ENCODE measurements around the gene CDKN2C. TPM values are rescaled to one million over a fixed set of nuclear protein-coding genes. Genes with fewer than 3 reads are reported as not detected.

Gene CDKN2C
- total RNA-seq, 1 donor from 2014 or later = 2.4 TPM

DNA sequence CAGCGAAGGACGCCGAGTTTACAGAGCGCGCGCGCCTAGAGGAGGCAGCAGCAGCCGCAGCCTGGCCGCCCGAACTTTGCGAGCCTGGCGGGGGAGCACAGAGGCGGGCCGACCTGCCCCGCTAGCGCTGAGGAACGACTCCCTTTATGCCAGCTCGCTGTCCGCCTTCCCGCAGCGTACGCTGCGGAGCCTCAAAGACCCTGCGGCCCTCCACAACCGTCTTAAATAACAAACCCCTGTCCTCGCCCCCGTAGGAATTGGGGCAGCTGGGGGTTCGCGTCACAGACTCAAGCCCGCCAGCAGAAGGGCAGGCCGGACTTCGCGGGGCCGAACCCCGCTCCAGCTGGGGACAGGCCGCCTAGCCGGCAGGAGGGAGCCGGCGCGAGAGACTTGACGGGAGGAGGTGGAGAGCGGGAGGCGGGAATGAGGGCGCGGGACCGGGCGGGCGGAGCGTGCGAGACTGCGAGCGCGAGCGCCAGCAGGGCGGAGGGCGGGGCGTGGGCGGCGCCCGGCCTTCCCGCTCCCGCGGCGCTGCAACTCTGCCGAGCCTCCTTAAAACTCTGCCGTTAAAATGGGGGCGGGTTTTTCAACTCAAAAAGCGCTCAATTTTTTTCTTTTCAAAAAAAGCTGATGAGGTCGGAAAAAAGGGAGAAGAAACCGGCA lies 1.8 kb upstream of the CDKN2C start:
- Histone ChIP-seq H3K27ac (peak overlapping the region; percentile 95 to 98), H3K9me3 (no peaks in the 10 kb centered on the region), H3K36me3 (no peaks in the 10 kb centered on the region), H3K4me3 (peak overlapping the region; percentile 80 to 93), H3K27me3 (no peaks in the 10 kb centered on the region), H3K4me1 (no peaks in the 10 kb centered on the region)
- TF ChIP-seq, protein P1, sequence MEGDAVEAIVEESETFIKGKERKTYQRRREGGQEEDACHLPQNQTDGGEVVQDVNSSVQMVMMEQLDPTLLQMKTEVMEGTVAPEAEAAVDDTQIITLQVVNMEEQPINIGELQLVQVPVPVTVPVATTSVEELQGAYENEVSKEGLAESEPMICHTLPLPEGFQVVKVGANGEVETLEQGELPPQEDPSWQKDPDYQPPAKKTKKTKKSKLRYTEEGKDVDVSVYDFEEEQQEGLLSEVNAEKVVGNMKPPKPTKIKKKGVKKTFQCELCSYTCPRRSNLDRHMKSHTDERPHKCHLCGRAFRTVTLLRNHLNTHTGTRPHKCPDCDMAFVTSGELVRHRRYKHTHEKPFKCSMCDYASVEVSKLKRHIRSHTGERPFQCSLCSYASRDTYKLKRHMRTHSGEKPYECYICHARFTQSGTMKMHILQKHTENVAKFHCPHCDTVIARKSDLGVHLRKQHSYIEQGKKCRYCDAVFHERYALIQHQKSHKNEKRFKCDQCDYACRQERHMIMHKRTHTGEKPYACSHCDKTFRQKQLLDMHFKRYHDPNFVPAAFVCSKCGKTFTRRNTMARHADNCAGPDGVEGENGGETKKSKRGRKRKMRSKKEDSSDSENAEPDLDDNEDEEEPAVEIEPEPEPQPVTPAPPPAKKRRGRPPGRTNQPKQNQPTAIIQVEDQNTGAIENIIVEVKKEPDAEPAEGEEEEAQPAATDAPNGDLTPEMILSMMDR (IDR thresholded peaks at IDR 0.05) = peak; percentile 5 to 57 (median 38)
- intact Hi-C loops (cut with DNase I) = loop anchor here (1.0 to 10.0 kb wide), 6 partner anchors 8 to 1177 kb away; partner anchors contain the start of genes BTF3L4, FAF1, OSBPL9 and RNF11
- DNase-seq (ENCODE audit: low spot score in 2 of 2) = peak; percentile 40 to 93

DNA sequence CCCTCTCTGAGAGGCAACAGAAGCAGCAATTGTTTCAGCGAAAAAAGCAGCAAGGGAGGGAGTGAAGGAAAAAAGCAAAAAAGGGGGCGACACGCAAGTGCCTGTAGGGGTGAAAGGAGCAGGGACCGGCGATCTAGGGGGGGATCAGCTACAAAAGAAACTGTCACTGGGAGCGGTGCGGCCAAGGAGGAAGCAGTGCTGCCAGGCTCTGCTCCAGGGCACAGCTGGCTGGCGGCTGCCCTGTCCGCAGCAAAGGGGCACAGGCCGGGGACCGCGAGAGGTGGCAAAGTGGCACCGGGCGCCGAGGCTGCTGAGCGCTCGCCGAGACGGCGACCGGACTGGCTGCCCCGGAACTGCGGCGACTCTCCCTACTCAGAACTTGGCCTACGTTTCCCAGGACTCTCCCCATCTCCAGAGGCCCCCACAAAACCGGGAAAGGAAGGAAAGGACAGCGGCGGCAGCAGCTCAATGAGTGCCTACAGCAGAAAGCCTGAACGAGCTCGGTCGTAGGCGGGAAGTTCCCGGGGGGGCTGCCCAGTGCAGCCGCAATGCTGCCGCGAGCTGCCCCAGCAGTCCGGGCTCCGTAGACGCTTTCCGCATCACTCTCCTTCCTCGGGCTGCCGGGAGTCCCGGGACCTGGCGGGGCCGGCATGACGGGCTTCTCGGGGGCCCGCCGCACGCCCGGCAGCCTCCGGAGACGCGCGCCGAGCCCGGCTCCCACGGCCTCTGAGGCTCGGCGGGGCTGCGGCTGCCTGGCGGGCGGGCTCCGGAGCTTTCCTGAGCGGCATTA lies 1.0 kb upstream of the CDKN2C start:
- Histone ChIP-seq H3K36me3 (no peaks in the 10 kb centered on the region), H3K9me3 (no peaks in the 10 kb centered on the region), H3K4me3 (peak overlapping the region; percentile 80 to 93), H3K27ac (peak overlapping the region; percentile 95 to 98), H3K4me1 (no peaks in the 10 kb centered on the region), H3K27me3 (no peaks in the 10 kb centered on the region)
- TF ChIP-seq, protein P1 (IDR thresholded peaks at IDR 0.05) = no peak
- DNase-seq (ENCODE audit: low spot score in 2 of 2) = peak in 1 of 2 donors; percentile 72
- intact Hi-C loops (cut with DNase I) = loop anchor here (1.0 to 10.0 kb wide), 7 partner anchors 9 to 1176 kb away; partner anchors contain the start of genes BTF3L4, FAF1, OSBPL9 and RNF11

DNA sequence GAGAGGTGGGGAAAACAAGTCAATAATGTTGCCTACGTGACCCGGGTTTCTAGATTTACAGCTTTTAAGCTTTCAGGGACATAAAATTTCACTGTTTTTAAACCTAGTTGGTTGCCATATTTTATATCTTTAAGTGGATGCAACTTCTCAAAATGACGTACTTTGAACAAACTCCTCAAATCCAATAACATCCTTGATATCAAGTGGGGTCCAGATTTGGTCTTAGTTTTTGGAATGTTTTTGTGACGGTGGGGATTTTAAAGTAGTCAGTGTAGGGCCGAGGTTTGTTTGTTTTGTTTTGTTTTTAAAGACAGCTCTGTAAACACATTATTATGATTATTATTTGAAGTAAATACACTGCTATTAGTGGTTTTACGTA lies 453 bp downstream of the CDKN2C start:
- Histone ChIP-seq H3K9me3 (no peaks in the 10 kb centered on the region), H3K27ac (peak overlapping the region; percentile 95 to 98), H3K4me1 (no peaks in the 10 kb centered on the region), H3K27me3 (no peaks in the 10 kb centered on the region), H3K4me3 (peak overlapping the region; percentile 80 to 93), H3K36me3 (no peaks in the 10 kb centered on the region)
- DNase-seq (ENCODE audit: low spot score in 2 of 2) = no peak
- TF ChIP-seq, protein P1 (IDR thresholded peaks at IDR 0.05) = no peak
- intact Hi-C loops (cut with DNase I) = no loop called here

DNA sequence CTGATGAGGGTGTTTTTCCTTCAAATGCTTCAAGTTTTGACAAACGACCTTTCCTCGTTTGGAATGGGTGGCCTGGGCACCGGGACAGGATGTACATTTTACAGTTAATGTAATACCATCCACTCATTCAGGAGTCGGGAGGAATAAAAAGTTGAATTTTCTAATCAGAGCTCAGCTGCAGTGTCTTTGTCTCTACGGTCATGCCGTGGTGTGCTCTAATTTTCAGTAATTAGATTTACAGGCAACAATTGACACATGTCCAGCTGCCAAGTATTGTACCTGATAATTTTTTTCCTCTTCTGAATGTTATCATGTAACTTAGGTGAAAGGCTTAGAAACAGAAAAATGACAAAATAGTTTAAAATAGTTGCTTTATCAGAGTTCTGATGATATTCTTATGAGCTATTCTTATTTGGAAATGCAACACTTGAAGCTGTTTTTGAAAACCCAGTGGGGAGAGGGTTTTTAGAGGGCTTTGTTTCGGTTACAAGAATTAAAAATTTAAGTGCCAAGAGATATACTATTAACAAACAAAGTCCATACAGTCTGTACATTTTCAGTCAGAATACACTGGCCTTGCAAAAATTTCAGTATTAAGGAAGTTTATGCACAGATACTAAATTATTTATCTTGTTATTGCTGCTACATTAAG lies 1.0 kb downstream of the CDKN2C start:
- Histone ChIP-seq H3K4me3 (peak overlapping the region; percentile 80 to 93), H3K27me3 (no peaks in the 10 kb centered on the region), H3K9me3 (no peaks in the 10 kb centered on the region), H3K36me3 (no peaks in the 10 kb centered on the region), H3K27ac (peak overlapping the region; percentile 95 to 98), H3K4me1 (no peaks in the 10 kb centered on the region)
- TF ChIP-seq, protein P1 (IDR thresholded peaks at IDR 0.05) = no peak
- intact Hi-C loops (cut with DNase I) = no loop called here
- DNase-seq (ENCODE audit: low spot score in 2 of 2) = no peak

DNA sequence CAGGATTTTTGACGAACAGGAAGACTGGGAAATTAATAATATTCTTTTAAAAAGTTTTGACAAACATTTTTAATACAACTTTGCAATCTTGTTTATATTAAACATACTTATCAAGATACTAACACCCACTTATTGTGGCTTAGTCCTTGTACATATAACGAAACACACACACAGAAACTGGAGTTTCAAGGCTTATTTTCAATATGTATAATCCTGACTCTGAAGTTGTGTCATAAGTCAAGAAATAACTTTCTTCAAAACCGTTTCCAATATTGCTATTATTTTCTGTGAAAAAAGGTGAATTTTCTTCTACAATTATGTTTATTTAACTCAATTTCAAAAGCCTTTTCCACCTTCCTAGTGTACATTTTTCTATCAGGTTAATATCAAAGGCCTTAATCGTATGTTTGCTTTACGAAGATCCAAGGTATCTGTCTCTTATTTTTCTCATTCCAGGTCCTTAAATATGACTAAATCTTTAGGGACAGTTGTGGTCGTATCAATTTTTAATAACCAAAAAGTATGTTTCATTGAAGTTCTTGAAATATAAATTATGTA lies 1.8 kb downstream of the CDKN2C start:
- intact Hi-C loops (cut with DNase I) = no loop called here
- no peak for DNase-seq (ENCODE audit: low spot score in 2 of 2)
- Histone ChIP-seq H3K4me3 (peak overlapping the region; percentile 80 to 93), H3K36me3 (no peaks in the 10 kb centered on the region), H3K27me3 (no peaks in the 10 kb centered on the region), H3K9me3 (no peaks in the 10 kb centered on the region), H3K27ac (peak overlapping the region; percentile 62 to 95), H3K4me1 (no peaks in the 10 kb centered on the region)
- TF ChIP-seq, protein P1 (IDR thresholded peaks at IDR 0.05) = no peak
